Upper lobe of left lung (tissue), 4 donors: ENCODE measurements around the gene LAMA3.
"Not testable (repeated sequence)": the region's sequence is repeated elsewhere in the genome, so short reads cannot be mapped to it uniquely, and the experiment has no call there.

Experiments
- POLR2A ChIP-seq, 4 donors: fragments of 450-650 bp; IDR thresholded peaks; one replicate each; pipeline ENCODE4 v1.5.1; 2016 to 2017; ENCODE audit warnings: antibody characterized with exemption in 4 of 4, mild to moderate bottlenecking in 2 of 4
- POLR2AphosphoS5 ChIP-seq, 2 donors: sonication (generic); formaldehyde crosslinking; IDR thresholded peaks; one replicate each; pipeline ENCODE4 v1.5.1; 2017; ENCODE audit warnings: antibody characterized with exemption in 2 of 2
- TF ChIP-seq, protein P1 (sequence below), 6 experiments: fragments of 450-650 bp in 4 of 6; fragments of 200-600 bp in 2 of 6; sonication (generic) in 2 of 6; IDR thresholded peaks; one replicate each; pipeline ENCODE4 v1.5.1; 2016 to 2019; ENCODE audit warnings: antibody characterized with exemption in 6 of 6

DNA sequence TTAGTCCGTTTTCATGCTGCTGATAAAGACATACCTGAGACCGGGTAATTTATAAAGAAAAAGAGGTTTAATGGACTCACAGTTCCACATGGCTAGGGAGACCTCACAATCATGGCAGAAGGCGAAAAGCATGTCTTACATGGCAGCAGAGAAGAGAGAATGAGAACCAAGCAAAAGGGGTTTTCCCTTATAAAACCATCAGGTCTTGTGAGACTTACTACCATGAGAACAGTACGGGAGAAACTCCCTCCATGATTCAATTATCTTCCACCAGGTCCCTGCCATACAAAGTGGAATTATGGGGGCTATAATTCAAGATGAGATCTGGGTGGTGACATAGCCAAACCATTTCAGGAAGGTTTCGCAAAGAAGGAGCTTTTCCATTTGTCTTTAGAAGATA lies 44.0 kb downstream of the LAMA3 start:
- TF ChIP-seq, protein P1, sequence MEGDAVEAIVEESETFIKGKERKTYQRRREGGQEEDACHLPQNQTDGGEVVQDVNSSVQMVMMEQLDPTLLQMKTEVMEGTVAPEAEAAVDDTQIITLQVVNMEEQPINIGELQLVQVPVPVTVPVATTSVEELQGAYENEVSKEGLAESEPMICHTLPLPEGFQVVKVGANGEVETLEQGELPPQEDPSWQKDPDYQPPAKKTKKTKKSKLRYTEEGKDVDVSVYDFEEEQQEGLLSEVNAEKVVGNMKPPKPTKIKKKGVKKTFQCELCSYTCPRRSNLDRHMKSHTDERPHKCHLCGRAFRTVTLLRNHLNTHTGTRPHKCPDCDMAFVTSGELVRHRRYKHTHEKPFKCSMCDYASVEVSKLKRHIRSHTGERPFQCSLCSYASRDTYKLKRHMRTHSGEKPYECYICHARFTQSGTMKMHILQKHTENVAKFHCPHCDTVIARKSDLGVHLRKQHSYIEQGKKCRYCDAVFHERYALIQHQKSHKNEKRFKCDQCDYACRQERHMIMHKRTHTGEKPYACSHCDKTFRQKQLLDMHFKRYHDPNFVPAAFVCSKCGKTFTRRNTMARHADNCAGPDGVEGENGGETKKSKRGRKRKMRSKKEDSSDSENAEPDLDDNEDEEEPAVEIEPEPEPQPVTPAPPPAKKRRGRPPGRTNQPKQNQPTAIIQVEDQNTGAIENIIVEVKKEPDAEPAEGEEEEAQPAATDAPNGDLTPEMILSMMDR (IDR thresholded peaks at IDR 0.05): not testable (repeated sequence)
- TF ChIP-seq POLR2A, POLR2AphosphoS5 (IDR thresholded peaks at IDR 0.05): not testable (repeated sequence)
